T-cell (primary cell): ENCODE measurements around the gene C12orf60. TPM values are rescaled to one million over a fixed set of nuclear protein-coding genes. Genes with fewer than 3 reads are reported as not detected.

Experiments used
- ATAC-seq, 4 experiments: fragments of 200-7000 bp in 3 of 4; fragments of 150-1000 bp in 1 of 4; cut with Tn5 transposase; replicated peaks in 1 of 4; 1 replicate in 3 of 4; 2 replicates in 1 of 4; pipeline ENCODE4 v1.10.0; 2021; ENCODE audit warnings: moderate library complexity in 3 of 4, mild to moderate bottlenecking in 2 of 4, moderate number of reproducible peaks in 1 of 4
- CTCF ChIA-PET, 2 donors: fragments of 300-600 bp; sonication (Branson Sonifier 250); formaldehyde crosslinking; loops; one replicate each; lab custom pipeline; 2022; ENCODE audit warnings: antibody characterized with exemption in 2 of 2; lab: Charles Lee
- POLR2A ChIA-PET, 2 donors: fragments of 300-600 bp; sonication (Branson Sonifier 250); formaldehyde crosslinking; loops; one replicate each; lab custom pipeline; 2022; ENCODE audit warnings: antibody characterized with exemption in 2 of 2; lab: Charles Lee
- DNase-seq, 35 experiments: peaks; one replicate each; pipeline versions ENCODE4 v3.0.0 to v3.0.0-alpha.2; 2013 to 2023
- H3K27ac ChIP-seq: one replicate; pipeline ENCODE4 v1.5.1; 2013; ENCODE audit warnings: low read length
- H3K27me3 ChIP-seq, 2 experiments: replicated peaks in 1 of 2; 1 replicate in 1 of 2; 2 replicates in 1 of 2; pipeline versions ENCODE4 v1.6.1 to v1.7.0; 2013; ENCODE audit warnings: low read length in 1 of 2, mixed read lengths in 1 of 2; ENCODE audit not compliant: control insufficient read depth in 2 of 2, insufficient read depth in 2 of 2; ENCODE audit errors: extremely low read depth in 1 of 2
- H3K36me3 ChIP-seq, 2 donors: 1 replicate in 1 of 2; 2 replicates in 1 of 2; pipeline versions ENCODE4 v1.6.1 to v1.7.0; 2013; ENCODE audit warnings: low read length in 1 of 2; ENCODE audit not compliant: control insufficient read depth in 2 of 2, insufficient read depth in 1 of 2; ENCODE audit errors: extremely low read depth in 1 of 2
- H3K4me1 ChIP-seq, 2 experiments: 1 replicate in 1 of 2; 2 replicates in 1 of 2; pipeline versions ENCODE4 v1.6.1 to v1.7.0; 2013; ENCODE audit warnings: low read length in 2 of 2, mixed read lengths in 1 of 2; ENCODE audit not compliant: insufficient read depth in 2 of 2, control insufficient read depth in 1 of 2; ENCODE audit errors: extremely low read depth in 1 of 2
- H3K4me3 ChIP-seq, 2 donors: 1 replicate in 1 of 2; 2 replicates in 1 of 2; pipeline versions ENCODE4 v1.5.1 to v1.7.0; 2013; ENCODE audit warnings: mild to moderate bottlenecking in 2 of 2, low read length in 1 of 2, moderate library complexity in 1 of 2; ENCODE audit not compliant: control insufficient read depth in 1 of 2; ENCODE audit errors: extremely low read depth in 1 of 2
- H3K9me3 ChIP-seq: 2 replicates; pipeline ENCODE4 v1.7.0; 2013
- H3K27ac Mint-ChIP-seq, 2 donors: one replicate each; pipeline ENCODE4 v1.8.0; 2020 to 2021; ENCODE audit warnings: mild to moderate bottlenecking in 2 of 2, mixed read lengths in 2 of 2
- H3K27me3 Mint-ChIP-seq, 2 donors: one replicate each; pipeline ENCODE4 v1.8.0; 2021 to 2022; ENCODE audit warnings: mixed read lengths in 2 of 2
- H3K36me3 Mint-ChIP-seq: one replicate; pipeline ENCODE4 v1.8.0; 2021; ENCODE audit warnings: mixed read lengths
- H3K4me1 Mint-ChIP-seq, 3 donors: one replicate each; pipeline ENCODE4 v1.8.0; 2020 to 2022; ENCODE audit warnings: mixed read lengths in 3 of 3, mild to moderate bottlenecking in 1 of 3
- H3K4me3 Mint-ChIP-seq, 3 donors: one replicate each; pipeline ENCODE4 v1.8.0; 2020 to 2022; ENCODE audit warnings: mild to moderate bottlenecking in 3 of 3, mixed read lengths in 3 of 3, moderate library complexity in 3 of 3
- H3K9me3 Mint-ChIP-seq, 3 donors: one replicate each; pipeline ENCODE4 v1.8.0; 2020 to 2022; ENCODE audit warnings: mixed read lengths in 3 of 3
- whole genome bisulfite sequencing: methylation state at CpG from one replicate; pipeline ENCODE4 v1.1.5; 2013; ENCODE audit warnings: missing lambda C conversion rate; ENCODE audit not compliant: insufficient coverage; 5-methylcytosine and 5-hydroxymethylcytosine counted together
- total RNA-seq, 35 experiments: library from RNA in 6 of 35; stranded (reverse) in 6 of 35; fragments of 120-200 nt in 1 of 35; gene quantifications; one replicate each; pipeline versions ENCODE4 v1.2.1 to v1.2.4 and lab custom pipeline; 2013 to 2026

C12orf60 gene
- total RNA-seq, 5 donors from 2014 or later (not counting 1 experiment from before 2014, with no cell fraction given), result 0.50 to 1.4 (median 0.93) TPM; not detected in 1

DNA sequence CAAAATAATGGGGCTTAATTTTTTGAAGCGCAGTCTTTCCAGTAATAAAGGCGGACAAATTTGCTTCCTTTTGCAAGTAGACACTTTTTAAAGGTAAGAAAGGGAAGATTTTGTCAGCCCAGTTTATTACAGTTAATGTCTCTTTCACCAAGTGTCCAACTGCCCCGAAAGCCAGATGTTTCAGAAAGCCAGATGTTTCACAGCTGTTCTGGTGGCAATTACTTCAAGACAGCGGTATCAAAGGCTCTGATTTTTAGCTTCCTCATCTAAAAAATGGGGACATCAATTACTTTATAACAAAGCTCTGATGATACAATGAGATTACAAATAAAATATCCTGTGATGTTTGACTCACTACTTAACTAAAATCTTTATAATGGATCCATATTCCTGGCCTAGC lies 1.2 kb upstream of the C12orf60 start:
- CTCF ChIA-PET, result interaction anchor here (0.6 to 9.8 kb wide), 13 partner anchors 8 to 983 kb away, joined by 3 to 122 read pairs (median 4); a partner anchor contains a TSS
- DNase-seq (peak in 1 of 35 experiments; percentile 9), ATAC-seq (no peak)
- no peaks in the 10 kb centered on the region for H3K9me3 ChIP-seq
- 60% methylated on average over 1 of the region's 4 CpGs for WGBS
- Mint-ChIP-seq H3K27ac (no peak overlapping the region), H3K36me3 (peaks cover 25% of the 10 kb centered on the region), H3K4me3 (no peak overlapping the region), H3K27me3 (no peaks in the 10 kb centered on the region), H3K4me1 (peaks cover 0 to 24% (median 17%) of the 10 kb centered on the region in 3 donors), H3K9me3 (no peaks in the 10 kb centered on the region)
- H3K27ac ChIP-seq, result peak overlapping the region; percentile 93
- no peaks in the 10 kb centered on the region for H3K27me3 ChIP-seq
- POLR2A ChIA-PET, result interaction anchor here (0.5 to 3.0 kb wide), 14 partner anchors 8 to 748 kb away, joined by 3 to 121 read pairs (median 4); partner anchors contain the start of gene ARHGDIB (in 1 of the 2)
- peaks cover 0 to 24% of the 10 kb centered on the region in 2 donors for H3K36me3 ChIP-seq
- H3K4me1 ChIP-seq, result peaks cover 7 to 18% of the 10 kb centered on the region in 2 experiments
- H3K4me3 ChIP-seq, result peak overlapping the region; percentile 72 to 90

DNA sequence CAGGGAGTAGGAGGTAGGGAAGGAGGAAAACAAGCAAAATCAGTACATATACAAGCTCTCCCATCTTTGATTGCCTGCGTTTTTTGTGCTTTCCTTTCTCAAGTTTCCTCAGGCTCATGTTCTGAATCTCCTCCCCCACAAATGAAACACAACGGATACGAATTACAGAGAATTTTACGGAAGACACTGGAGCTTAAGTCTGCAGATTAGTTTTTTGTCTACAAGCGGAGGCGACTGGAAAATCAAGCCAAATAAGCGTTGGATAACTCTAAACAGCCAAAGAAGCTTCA lies 804 bp upstream of the C12orf60 start:
- DNase-seq (no peak), ATAC-seq (no peak)
- ChIA-PET POLR2A (interaction anchor here (0.6 to 3.0 kb wide), 16 partner anchors 9 to 747 kb away, joined by 3 to 121 read pairs (median 4); partner anchors contain the start of gene ARHGDIB (in 1 of the 2)), CTCF (interaction anchor here (0.5 to 9.8 kb wide), 16 partner anchors 9 to 1088 kb away, joined by 3 to 122 read pairs (median 4); a partner anchor contains a TSS)
- Mint-ChIP-seq H3K9me3 (no peaks in the 10 kb centered on the region), H3K4me1 (peaks cover 0 to 24% (median 17%) of the 10 kb centered on the region in 3 donors), H3K4me3 (no peak overlapping the region), H3K27ac (no peak overlapping the region), H3K27me3 (no peaks in the 10 kb centered on the region), H3K36me3 (peaks cover 21% of the 10 kb centered on the region)
- peak overlapping the region; percentile 93 for H3K27ac ChIP-seq
- peaks cover 7 to 18% of the 10 kb centered on the region in 2 experiments for H3K4me1 ChIP-seq
- H3K27me3 ChIP-seq, result no peaks in the 10 kb centered on the region
- 0% methylated on average over 6 of the region's 7 CpGs for WGBS
- peak overlapping the region; percentile 72 to 90 for H3K4me3 ChIP-seq
- peaks cover 0 to 20% of the 10 kb centered on the region in 2 donors for H3K36me3 ChIP-seq
- H3K9me3 ChIP-seq, result no peaks in the 10 kb centered on the region

DNA sequence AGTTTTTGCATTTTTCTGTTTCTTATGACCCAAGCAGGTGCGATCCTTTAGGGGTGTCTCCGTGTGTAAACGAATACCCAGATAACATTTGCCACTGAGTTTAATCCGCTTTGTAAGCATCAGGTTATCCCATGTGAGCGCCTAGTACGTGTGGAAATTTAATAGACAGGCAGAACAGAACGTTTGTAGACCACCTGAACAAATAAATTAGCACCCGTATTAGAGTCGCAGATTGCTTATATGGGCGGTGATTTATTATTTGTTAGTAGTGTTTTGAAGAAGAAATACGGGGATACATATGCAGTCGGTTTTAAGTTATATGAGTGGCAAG lies 325 bp downstream of the C12orf60 start:
- POLR2A ChIA-PET, result interaction anchor here (0.6 to 3.0 kb wide), 11 partner anchors 10 to 409 kb away, joined by 3 to 121 read pairs (median 10); partner anchors contain the start of gene ARHGDIB (in 1 of the 2)
- no peaks in the 10 kb centered on the region for H3K9me3 Mint-ChIP-seq

DNA sequence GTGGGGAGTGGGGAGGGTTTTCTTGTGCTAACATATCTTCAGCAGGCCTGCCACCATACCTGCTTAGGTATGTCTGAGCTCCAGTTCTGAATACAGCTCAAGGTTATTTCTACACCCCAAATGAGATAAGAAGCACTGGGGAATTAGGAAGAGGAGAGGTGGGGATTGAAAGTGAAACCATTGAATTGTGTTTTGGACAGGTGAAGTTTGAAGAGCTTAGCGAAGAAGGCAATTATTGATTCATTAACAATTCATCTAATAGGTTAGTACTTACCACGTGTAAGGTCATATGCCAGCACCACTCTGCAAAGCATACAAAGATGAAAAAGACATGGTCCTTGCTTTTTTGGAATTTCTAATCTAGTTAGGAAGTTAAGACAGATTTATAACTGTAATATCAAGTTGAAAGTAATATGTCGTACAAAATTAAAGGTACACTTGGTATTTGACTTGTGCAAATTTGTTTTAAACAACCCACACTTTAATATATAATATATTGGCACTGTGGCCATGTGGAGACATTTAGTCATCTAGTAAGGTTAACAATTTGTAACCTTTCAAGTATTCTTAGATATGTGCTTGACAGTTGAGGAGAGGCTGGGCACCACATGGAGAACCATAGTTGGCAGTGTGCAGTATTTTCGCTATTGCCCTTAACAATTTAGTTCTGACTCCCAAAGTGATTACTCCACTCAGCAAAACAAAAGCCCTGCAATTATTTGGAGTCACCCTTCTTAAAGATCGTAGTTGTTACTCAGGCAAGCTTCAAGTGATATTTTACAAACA lies 6.9 kb downstream of the C12orf60 start:
- peaks cover 0 to 3% of the 10 kb centered on the region in 2 experiments for H3K4me1 ChIP-seq
- H3K36me3 Mint-ChIP-seq, result no peaks in the 10 kb centered on the region
- no peaks in the 10 kb centered on the region for H3K9me3 Mint-ChIP-seq
- H3K27ac Mint-ChIP-seq, result no peak overlapping the region
- no peaks in the 10 kb centered on the region for H3K27me3 ChIP-seq
- ATAC-seq (no peak), DNase-seq (no peak)
- H3K4me1 Mint-ChIP-seq, result peaks cover 16 to 17% (median 17%) of the 10 kb centered on the region in 3 donors
- H3K4me3 ChIP-seq, result no peak overlapping the region
- 100% methylated on average over 2 of the region's 5 CpGs for WGBS
- no peak overlapping the region for H3K4me3 Mint-ChIP-seq
- no peaks in the 10 kb centered on the region for H3K36me3 ChIP-seq
- ChIA-PET POLR2A (interaction anchor here in 1 of 2 donors (0.5 kb wide), 1 partner anchor 38 kb away, joined by 4 read pairs; no protein-coding TSS in a partner anchor), CTCF (interaction anchor here in 1 of 2 donors (0.6 to 1.3 kb wide), 4 partner anchors 10 to 185 kb away, joined by 3 to 4 read pairs (median 4); no protein-coding TSS in a partner anchor)
- no peaks in the 10 kb centered on the region for H3K9me3 ChIP-seq
- no peak overlapping the region for H3K27ac ChIP-seq
- H3K27me3 Mint-ChIP-seq, result no peaks in the 10 kb centered on the region

More for the DNA sequence above, 325 bp downstream of the C12orf60 start:
- Mint-ChIP-seq H3K4me3 (no peak overlapping the region), H3K36me3 (peaks cover 14% of the 10 kb centered on the region), H3K4me1 (peaks cover 0 to 24% (median 17%) of the 10 kb centered on the region in 3 donors), H3K27ac (no peak overlapping the region), H3K27me3 (no peaks in the 10 kb centered on the region)
- peak; percentile 9 to 18 (median 12) for ATAC-seq
- Histone ChIP-seq H3K36me3 (peaks cover 0 to 10% of the 10 kb centered on the region in 2 donors), H3K27ac (peak overlapping the region; percentile 93), H3K9me3 (no peaks in the 10 kb centered on the region), H3K4me1 (peaks cover 7 to 18% of the 10 kb centered on the region in 2 experiments), H3K27me3 (no peaks in the 10 kb centered on the region), H3K4me3 (peak overlapping the region; percentile 72 to 90)
- CTCF ChIA-PET, result interaction anchor here in 1 of 2 donors (0.6 to 9.8 kb wide), 12 partner anchors 10 to 438 kb away, joined by 3 to 122 read pairs (median 4); partner anchors contain the start of genes ATF7IP and RERG
- no peak for DNase-seq
- 0% methylated on average over 3 of the region's 12 CpGs for WGBS

DNA sequence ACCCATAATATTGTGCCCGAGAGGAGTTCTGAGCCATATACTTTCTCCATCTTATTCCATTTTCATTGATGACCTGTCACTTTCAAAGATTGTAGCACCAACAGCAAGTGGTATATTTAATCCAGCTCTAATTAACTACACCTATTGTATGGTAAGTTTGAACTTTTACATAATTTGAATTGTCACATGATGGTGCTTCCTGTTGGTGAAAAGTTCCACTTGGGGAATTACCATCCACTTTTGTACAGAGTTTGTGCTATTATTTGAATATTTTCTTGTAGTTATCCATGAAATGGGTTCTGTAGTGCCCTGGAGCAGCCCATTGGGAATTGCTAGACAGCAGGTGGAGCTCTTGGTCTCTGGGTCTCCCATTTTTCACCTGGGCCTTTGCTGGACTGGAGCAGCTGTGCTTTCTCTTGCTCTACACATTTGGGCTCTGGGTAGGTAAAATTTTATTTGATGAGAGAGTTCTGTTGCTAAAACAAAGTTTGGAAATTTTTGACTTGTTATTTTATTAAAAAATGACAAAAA lies 7.5 kb downstream of the C12orf60 start:
- POLR2A ChIA-PET, result no interaction called here
- Histone ChIP-seq H3K9me3 (no peaks in the 10 kb centered on the region), H3K4me1 (peaks cover 0 to 3% of the 10 kb centered on the region in 2 experiments), H3K4me3 (no peak overlapping the region), H3K27me3 (no peaks in the 10 kb centered on the region), H3K27ac (no peak overlapping the region), H3K36me3 (no peaks in the 10 kb centered on the region)
- CTCF ChIA-PET, result interaction anchor here in 1 of 2 donors (0.6 to 0.9 kb wide), 2 partner anchors 141 to 184 kb away, joined by 3 read pairs; no protein-coding TSS in a partner anchor
- Mint-ChIP-seq H3K27me3 (no peaks in the 10 kb centered on the region), H3K27ac (no peak overlapping the region), H3K4me1 (peaks cover 13 to 16% (median 13%) of the 10 kb centered on the region in 3 donors), H3K4me3 (no peak overlapping the region), H3K9me3 (no peaks in the 10 kb centered on the region), H3K36me3 (no peaks in the 10 kb centered on the region)
- ATAC-seq (peak in 1 of 4 experiments; percentile 20), DNase-seq (peak in 1 of 35 experiments; percentile 18)
- WGBS, result no CpG with 5 or more reads among the region's 1 CpG

DNA sequence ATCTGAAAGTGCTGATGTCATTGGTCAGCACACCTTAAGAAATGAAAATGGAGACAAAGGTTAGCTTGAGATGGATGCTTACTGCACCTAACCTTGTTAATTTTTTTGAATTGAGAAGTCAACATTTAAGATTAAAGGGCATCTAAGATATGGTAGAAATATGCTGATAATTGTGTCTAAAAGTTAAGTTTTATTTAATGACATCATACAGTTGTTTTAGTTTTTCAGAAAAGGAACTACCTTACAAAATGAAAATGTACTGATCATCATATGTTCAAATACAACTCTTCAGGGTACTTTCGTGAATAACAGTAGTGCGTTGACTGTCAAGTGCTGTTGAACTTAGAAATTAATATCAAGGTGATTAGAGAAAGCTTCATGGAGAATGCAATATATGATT lies 8.0 kb downstream of the C12orf60 start:
- Histone ChIP-seq H3K4me1 (peaks cover 0 to 3% of the 10 kb centered on the region in 2 experiments), H3K27me3 (no peaks in the 10 kb centered on the region), H3K9me3 (no peaks in the 10 kb centered on the region), H3K36me3 (no peaks in the 10 kb centered on the region), H3K4me3 (no peak overlapping the region), H3K27ac (no peak overlapping the region)
- Mint-ChIP-seq H3K4me3 (no peak overlapping the region), H3K4me1 (peaks cover 13 to 16% (median 13%) of the 10 kb centered on the region in 3 donors), H3K27me3 (no peaks in the 10 kb centered on the region), H3K27ac (no peak overlapping the region), H3K36me3 (no peaks in the 10 kb centered on the region), H3K9me3 (no peaks in the 10 kb centered on the region)
- no peak for DNase-seq
- ChIA-PET POLR2A (no interaction called here), CTCF (interaction anchor here in 1 of 2 donors (0.9 kb wide), 1 partner anchor 184 kb away, joined by 3 read pairs; no protein-coding TSS in a partner anchor)
- WGBS, result 80% methylated on average over 2 of the region's 2 CpGs
- no peak for ATAC-seq
